ENCODE measurements around the gene ABCC1. TPM values are rescaled to one million over a fixed set of nuclear protein-coding genes. Genes with fewer than 3 reads are reported as not detected.

ABCC1 gene
- total RNA-seq, 2 donors from 2014 or later: 15.2 to 27.5 TPM

DNA sequence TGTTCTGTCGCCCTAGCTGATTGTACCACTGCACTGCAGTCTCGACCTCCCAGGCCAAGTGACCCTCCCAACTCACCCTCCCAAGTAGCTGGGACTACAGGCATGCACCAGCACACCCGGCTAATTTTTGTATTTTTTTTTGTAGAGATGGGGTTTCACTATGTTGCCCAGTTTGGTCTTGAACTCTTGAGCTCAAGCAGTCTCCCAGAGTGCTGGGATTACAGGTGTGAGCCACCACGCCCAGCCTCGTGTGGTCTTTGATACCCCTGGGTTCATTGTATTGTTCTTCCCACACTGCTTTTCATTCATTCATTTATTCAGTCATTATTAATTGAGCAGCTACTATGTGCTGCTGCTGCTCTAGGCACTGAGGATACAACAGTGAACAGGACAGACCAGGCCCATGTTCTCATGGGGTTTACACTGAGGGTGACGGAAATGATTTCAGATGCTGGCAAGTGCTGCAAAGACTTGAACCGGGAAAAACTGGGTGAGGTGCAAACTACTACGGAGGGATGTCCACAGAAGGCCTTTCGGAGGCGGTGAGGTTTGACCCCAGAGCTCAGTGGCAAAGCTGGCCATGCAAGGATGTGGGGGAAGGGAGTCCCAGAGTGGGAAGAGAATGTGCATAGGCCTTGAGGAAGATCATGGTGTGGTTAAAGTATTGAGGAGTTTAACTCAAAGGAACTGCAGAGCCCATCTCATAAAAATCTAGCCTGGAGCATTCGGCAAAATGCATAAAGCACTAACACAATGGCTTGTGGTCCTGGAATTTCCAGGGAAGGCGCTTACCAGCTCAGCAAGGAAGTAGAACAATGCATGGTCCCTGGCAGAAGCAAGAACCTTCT, 10.9 kb downstream of the ABCC1 start:
- H3K36me3 ChIP-seq: no peaks in the 10 kb centered on the region
- H3K9me3 ChIP-seq: no peaks in the 10 kb centered on the region
- peak overlapping the region in 1 of 2 donors; percentile 6 for H3K27ac ChIP-seq
- no peak overlapping the region for H3K4me3 ChIP-seq
- no peak for DNase-seq (ENCODE audit: low spot score)
- TF ChIP-seq, protein P1, sequence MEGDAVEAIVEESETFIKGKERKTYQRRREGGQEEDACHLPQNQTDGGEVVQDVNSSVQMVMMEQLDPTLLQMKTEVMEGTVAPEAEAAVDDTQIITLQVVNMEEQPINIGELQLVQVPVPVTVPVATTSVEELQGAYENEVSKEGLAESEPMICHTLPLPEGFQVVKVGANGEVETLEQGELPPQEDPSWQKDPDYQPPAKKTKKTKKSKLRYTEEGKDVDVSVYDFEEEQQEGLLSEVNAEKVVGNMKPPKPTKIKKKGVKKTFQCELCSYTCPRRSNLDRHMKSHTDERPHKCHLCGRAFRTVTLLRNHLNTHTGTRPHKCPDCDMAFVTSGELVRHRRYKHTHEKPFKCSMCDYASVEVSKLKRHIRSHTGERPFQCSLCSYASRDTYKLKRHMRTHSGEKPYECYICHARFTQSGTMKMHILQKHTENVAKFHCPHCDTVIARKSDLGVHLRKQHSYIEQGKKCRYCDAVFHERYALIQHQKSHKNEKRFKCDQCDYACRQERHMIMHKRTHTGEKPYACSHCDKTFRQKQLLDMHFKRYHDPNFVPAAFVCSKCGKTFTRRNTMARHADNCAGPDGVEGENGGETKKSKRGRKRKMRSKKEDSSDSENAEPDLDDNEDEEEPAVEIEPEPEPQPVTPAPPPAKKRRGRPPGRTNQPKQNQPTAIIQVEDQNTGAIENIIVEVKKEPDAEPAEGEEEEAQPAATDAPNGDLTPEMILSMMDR (IDR thresholded peaks at IDR 0.05): no peak
- no peaks in the 10 kb centered on the region for H3K27me3 ChIP-seq
- peaks cover 0 to 12% of the 10 kb centered on the region in 2 donors for H3K4me1 ChIP-seq

DNA sequence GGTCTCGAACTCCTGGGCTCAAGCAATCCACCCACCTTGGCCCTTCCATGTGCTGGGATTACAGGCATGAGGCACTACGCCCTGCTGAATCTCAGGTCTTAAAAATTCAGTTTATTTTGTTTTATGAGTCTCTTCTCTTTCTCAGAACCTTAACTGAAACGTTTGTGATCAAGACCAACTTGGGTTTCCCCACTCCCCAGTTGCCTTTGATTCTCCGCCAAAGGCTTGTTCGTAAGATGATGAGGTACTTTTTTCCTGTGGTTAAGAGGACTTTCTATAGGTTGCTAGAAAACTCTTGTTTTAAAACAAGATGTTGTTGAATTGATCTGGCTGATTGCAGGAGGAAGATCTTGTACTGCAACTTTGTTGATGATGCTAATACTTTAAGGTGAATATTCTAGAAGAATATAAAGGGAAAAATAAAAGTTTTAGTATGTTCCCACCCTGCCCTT, 11.7 kb downstream of the ABCC1 start:
- H3K4me1 ChIP-seq: peaks cover 0 to 12% of the 10 kb centered on the region in 2 donors
- no peak for DNase-seq (ENCODE audit: low spot score)
- TF ChIP-seq, protein P1 (IDR thresholded peaks at IDR 0.05): no peak
- no peak overlapping the region for H3K4me3 ChIP-seq
- H3K27ac ChIP-seq: no peak overlapping the region
- H3K27me3 ChIP-seq: no peaks in the 10 kb centered on the region
- no peaks in the 10 kb centered on the region for H3K36me3 ChIP-seq
- H3K9me3 ChIP-seq: no peaks in the 10 kb centered on the region

DNA sequence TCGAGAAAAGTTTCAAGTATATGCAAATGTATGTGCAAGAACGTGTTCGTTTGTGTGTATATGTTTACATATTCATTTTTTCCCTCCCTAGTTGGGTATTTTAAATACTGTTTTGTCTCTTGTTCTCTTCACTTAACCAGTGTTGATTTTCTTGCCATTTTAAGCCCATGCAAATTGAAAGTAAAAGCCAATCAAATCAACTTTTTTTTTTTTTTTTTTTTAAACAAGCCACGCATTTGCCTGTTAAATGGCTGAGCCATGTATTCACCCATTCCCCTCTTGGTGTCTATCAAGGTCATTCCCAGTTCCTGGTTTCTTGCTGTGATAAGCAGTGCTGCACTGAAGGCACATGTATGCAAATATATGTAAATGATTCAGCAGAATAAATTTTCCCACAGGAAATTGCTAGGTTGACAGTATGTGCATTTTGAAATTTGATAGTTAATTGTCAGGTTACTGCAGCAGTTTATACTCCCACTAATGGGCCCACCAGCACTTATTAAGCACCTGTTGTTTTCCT, 12.2 kb downstream of the ABCC1 start:
- no peak overlapping the region for H3K4me3 ChIP-seq
- TF ChIP-seq, protein P1 (IDR thresholded peaks at IDR 0.05): no peak
- no peaks in the 10 kb centered on the region for H3K27me3 ChIP-seq
- H3K36me3 ChIP-seq: no peaks in the 10 kb centered on the region
- H3K4me1 ChIP-seq: peaks cover 0 to 13% of the 10 kb centered on the region in 2 donors
- no peak overlapping the region for H3K27ac ChIP-seq
- DNase-seq (ENCODE audit: low spot score): no peak
- H3K9me3 ChIP-seq: no peaks in the 10 kb centered on the region

DNA sequence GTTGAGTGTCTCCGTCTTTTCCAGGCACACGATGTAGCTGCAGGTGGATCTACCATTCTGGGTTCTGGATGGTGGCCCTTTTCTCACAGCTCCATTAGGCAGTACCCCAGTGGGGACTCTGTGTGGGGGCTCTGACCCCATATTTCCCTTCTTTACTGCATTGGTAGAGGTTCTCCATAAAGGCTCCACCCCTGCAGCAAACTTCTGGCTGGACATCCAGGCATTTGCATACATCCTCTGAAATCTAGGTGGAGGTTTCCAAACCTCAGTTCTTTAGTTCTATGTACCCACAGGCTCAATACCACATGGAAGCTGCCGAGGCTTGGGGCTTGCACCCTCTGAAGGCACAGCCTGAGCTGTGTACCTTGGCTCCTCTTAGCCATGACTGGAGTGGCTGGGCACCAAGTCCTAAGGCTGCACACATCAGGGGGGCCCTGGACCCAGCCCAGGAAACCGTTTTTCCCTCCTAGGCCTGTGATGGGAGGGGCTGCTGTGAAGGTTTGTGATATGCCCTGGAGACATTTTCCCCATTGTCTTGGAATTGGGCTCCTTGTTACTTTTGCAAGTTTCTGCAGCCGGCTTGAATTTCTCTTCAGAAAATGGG, 14.0 kb downstream of the ABCC1 start:
- no peaks in the 10 kb centered on the region for H3K36me3 ChIP-seq
- no peaks in the 10 kb centered on the region for H3K27me3 ChIP-seq
- H3K9me3 ChIP-seq: no peaks in the 10 kb centered on the region
- H3K27ac ChIP-seq: no peak overlapping the region
- peaks cover 0 to 19% of the 10 kb centered on the region in 2 donors for H3K4me1 ChIP-seq
- DNase-seq (ENCODE audit: low spot score): no peak
- H3K4me3 ChIP-seq: no peak overlapping the region
- TF ChIP-seq, protein P1 (IDR thresholded peaks at IDR 0.05): no peak

DNA sequence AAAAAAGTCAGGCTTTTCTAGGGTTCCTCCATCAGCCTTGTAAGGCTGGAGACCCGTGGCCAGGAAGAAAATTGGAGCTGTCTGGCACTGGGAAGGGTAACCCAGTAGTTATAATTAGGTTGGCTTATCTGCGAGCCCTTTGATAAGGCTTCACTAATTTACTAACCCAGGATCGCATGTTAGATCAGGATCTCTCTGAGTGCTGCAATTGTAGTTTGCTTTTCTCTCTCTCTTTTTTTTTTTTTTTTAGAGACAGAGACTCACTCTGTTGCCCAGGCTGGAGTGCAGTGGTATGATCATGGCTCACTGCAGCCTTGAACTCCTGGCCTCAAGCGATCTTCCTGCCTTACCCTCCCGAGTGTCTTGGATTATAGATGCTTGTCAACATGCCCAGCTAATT, 17.0 kb downstream of the ABCC1 start:
- Histone ChIP-seq H3K36me3 (no peaks in the 10 kb centered on the region), H3K4me3 (no peak overlapping the region), H3K9me3 (peaks cover 0 to 6% of the 10 kb centered on the region in 2 donors), H3K4me1 (peaks cover 0 to 19% of the 10 kb centered on the region in 2 donors), H3K27me3 (no peaks in the 10 kb centered on the region), H3K27ac (no peak overlapping the region)
- DNase-seq (ENCODE audit: low spot score): no peak
- TF ChIP-seq, protein P1 (IDR thresholded peaks at IDR 0.05): no peak
